ENCODE data around the gene LACTB.

LACTB gene

DNA sequence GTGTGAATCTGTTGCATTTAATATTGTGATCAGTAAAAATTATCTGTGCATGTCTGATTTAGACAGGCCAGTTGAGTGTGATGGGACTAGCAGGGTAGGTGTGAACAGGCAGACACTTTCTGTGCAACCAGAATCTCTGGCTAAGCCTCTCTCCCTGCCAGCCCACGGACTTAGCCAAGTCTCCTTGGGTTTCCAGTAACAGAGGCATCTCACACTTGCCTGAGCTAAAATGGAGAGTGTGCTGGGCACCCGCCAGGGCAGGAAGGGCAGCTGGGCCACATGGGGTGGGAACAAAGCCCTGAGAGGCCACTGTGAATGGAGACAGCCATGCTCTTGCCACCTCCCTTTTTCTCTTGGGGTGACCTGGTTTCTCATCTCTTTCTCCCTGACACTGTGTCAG is 48.1 kb downstream of the LACTB start:
- DNase-seq = peak in 18 of 56 donors; percentile 1 to 44 (median 14)

DNA sequence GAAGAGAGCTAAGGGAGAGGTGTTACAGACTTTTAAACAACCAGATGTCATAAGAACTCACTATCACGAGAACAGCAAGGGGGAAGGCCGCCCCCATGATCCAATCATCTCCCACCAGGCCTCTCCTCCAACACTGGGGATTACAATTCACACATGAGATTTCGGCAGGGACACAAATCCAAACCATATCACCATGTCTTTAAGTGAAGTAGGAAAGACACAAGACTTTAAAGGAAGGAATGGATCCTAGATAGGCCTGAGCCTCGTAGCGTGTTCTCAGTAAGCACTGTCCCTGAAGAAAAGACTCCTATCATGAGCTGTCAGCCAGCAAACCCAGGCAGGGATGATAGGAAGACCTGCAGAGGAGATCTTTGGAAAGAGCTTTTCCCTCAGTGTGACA is 50.7 kb downstream of the LACTB start:
- no peak for DNase-seq

DNA sequence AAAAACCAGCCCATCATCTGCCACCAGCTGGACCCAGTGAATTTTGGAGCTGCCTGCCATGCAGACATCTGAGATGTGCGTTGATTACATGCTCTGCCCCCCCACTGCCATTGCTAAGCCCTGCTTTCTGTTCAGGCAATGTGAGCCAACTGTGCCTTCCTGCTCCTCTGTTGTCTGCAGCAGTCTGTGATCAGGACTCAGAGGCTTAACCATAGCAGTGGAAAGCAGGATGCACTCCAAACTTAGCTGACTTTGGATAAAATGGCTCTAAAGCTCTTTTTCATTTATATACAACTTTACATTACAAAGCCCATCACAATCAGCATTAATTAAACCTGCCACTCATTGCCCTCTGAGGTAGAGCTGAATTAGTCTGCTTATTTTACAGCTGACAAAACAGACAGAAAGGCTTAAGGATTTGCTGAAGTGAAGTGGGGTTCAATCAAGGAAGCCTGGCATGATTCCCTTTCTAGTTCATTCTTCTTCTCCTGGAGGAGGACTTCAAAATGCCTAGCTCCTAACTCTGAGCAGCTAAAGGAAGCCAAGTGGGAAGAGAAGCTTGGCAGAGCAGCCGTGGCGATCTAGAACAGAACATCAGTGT is 51.3 kb downstream of the LACTB start:
- DNase-seq = peak in 16 of 56 donors; percentile 2 to 61 (median 14)

DNA sequence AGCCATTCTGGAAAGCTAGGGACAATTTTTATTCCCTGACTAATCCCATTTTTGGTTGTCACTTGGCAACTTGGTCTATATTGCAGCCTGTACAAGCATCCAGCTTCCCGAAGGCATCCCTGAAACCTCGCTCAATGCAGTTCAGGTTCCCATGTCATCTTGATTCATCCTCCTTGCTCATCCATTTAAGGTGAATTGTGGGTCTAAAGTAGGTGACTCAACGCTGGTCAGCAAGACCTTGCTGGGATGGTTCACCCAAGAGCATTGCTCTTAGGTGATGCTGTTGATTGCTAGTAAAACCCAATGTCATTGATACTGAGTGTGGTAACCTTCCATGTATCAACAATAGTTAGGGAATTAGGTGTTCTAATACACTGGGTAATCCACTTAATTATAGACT is 54.6 kb downstream of the LACTB start:
- DNase-seq = no peak

DNA sequence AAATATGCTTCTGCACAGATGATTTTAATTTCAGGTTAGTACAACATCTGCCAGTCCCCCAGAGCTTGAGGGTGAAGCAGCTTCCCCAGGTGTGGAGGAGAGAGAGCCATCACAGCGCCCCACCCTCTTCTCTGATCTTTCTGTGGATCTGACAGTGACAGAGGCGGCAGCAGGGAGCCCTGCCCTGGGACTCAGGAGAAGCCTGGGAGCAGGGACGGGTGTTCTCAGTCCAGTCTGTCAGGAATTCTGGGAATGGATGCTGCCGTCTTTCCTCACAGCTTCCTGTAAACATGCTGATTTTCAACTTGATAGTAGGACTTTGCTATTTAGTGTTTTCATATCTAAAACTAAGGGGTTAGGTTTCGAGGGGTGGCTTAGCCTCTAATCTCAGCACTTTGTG is 56.4 kb downstream of the LACTB start:
- no peak for DNase-seq

DNA sequence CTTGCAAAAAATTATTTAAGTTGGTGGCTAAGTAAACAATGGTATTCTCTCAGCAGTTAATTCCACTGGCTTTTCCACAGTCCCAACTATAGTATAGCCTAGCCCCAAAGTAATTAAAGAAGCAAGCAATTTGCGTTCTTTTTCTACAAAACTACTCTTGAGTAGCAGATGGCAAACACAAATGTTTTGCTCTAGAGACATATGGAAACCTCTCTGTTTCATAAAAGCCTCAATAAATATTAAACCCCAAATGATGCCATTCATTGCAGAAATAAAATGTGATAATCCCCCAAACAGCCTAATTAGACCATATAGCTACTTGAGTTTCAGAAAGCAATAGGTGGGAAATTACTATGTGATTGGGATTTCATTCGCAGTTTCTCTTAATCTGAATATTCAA is 59.1 kb downstream of the LACTB start:
- no peak for DNase-seq

DNA sequence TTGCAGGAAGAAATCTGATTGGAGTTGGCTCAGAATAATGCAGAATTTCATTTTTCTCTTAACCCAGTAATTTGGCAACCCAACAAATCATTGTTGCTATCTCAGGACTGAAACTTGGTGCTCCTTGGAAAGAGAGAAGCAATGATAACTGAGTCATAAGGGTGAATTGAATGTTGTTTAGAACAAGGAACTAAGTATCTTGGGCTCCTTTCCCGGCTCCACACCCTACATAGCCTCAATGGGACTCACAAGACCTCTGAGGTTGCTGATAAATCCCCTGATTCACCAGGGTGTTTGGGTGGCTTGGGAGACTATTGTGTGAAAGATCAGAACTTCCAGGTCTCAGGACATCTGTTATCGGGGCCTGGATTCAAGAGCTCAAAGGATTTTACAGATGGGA is 60.0 kb downstream of the LACTB start:
- DNase-seq = no peak

DNA sequence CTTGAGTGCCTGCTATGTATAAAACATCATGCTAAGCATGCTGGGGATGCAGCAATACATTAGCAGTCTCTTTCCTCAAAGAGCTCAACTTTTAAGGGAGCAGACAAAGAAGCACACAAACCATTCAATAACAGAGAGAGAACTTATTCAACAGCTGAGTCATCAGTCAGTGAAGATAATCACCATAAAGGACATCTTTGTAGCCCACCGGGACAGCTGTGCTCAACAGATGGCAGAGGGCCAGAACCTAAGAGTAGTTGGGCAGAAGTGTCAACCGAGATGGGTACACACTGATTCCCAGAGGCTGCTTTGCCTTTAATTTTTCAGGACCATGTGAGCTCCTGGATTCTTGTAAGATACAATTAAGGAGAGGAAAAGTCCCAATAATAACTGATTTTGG is 63.5 kb downstream of the LACTB start:
- peak in 4 of 56 donors; percentile 7 to 54 (median 24) for DNase-seq

DNA sequence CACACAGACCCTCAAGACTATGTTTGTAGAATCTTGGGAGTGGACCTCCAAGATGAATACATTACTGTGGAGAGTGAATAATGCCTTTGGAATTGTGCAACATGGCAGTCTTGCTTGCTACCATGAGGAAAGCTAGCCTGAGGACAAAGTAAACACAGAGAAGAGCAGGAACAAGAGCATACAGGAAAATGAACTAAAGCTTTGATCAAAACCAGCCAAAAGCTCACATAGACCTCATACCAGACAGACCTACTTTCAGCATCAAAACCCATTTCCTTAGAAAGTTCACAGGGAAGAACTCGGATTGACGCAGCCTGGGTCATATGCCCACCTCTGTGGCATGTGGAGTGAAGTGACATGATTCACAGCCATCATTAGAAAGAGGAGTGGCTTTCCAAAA is 64.4 kb downstream of the LACTB start:
- no peak for DNase-seq

DNA sequence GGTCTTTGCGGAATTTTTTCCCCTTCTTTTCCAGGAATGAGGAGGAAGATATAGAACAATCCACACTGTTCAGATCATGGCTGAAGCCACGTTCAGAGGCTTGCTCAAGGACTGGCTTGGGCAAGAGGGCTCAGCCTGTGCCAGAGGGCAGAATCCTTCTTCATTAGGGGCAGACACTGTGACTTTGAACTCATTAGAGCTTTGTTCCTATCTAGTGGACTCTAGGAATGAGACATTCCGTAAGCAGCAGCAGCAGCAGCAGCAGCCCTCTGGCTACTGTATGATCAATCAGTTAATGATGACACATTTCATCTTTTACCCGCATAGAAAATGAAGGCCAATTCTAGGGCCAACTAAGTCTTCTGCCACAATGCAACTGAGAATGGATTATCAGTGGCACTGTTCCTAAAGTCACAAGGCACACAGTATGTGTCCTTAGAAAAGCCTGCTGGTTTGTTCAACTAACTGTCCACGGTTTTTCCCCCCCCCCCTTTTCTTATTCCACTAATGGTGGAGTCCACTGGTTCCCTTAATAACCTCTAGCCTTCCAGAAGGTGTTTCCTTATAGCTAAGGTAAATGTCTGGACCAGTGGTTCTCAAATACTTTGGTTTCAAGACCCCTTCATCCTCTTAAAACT is 66.0 kb downstream of the LACTB start:
- no peak for DNase-seq

DNA sequence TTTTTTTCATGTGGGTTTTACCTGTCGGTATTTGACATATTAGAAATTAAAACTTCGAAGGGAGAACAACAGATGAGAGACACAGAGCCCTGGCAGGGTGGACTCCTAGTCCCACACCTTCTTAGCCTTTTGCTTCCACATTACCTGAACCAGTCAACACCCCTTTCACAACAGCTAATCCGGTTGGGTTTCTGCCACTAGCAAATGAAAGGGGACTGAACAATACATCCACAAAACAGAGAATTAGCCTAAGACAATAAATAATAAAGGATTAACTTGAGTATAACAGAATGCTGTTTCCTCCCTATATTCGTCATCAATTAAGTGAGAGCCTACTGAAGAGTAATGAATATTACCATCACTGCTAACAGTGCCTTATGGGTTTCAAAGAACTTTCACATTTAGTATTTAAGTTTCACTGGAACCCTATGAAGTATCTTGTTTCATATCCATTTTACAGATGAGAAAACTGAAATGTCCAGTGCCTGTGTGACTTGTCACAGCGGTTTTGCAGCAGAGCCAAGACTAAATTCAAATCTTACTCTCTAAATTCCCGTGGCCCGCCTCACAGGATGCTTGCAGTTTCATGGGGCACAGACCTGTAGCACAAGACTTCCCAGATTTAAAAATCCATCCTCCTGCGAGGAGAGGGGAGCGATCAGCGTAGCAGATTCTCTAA is 66.7 kb downstream of the LACTB start:
- DNase-seq = peak in 1 of 56 donors; percentile 46

DNA sequence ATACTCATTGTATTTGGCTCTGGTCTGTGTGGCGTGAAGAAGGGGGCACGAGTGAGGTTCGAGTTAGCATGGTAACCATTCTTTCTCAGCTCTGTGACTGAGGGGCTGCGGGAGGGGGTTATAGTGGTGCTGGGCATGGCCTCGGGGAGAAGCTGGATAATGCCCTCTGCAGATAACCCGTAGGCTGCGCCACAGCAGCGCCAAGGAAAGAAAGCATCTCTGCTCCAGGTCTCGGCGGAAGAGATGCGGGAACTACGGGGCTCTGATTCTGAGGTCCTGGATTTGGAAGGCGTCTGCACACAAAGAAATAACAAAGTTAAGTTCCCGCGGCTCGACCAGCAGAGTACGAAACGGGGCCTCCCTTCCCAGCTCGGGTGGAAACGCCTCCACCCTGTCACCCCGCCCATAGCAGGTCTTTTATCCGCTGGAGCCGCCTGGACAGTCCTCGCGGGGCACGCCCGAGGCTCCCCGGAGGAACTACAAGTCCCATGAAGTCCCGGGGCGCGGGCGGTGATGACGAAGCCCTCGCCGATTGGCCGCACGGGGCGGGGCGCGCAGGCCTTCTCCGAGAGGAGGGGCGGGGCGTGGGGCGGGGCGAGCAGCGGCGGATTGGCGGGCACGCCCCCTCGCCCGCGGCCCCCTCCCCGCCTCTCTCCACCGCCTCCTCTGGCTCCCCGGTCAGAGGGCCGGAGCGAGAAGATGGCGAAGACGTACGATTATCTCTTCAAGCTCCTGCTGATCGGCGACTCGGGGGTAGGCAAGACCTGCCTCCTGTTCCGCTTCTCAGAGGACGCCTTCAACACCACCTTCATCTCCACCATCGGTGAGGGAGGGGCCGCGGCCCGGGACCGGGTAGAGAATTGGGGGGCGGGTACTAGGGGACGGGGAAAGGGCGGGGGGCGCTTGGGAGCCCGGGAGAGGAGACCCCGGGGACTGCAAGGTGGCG is 67.5 kb downstream of the LACTB start, which contains the start of gene RAB8B:
TSS of gene RAB8B (plus strand) at position 681 of the 946 bp plus-strand sequence. CDS start at position 700, 19 bp downstream.
- peak; percentile 70 to 99 (median 96) for DNase-seq

DNA sequence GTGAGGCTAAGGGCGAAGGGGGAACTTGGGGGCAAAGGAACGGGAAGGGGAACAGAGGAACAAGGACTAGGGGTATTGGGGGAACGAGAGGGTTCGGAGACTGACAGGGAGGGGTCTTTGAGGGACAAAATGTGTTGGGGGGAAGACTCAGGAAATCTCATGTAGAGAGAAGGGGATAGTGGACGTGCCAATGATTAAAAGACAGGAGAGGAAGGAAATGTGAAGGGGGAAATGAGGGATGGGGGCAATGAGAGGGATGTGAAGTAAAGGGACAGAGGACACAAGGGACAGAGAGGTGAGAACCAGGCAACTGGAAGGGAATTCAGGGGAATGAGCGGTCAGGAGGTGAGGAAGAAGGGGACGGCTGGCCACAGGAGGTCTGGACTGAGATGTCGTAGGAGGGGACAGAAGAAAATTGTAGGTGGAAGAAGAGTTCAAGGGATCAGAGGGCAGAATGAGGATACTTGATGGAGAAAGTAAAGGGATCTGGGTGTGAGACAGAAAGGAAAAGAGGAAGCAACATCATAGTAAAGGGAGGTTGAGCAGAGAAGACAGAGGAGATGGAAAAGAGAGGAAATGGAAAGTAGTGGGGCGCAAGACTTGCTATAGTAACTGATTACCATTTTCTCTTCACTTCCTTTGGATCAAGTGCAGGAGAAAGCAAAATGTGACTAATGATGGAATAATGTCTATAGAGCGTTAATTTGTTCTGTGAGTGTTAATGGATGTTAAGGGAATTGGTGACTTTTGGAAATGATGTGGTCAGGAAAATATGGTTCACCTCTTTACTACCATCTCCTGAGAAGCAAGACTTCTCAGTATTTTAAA is 68.5 kb downstream of the LACTB start:
- DNase-seq = no peak

DNA sequence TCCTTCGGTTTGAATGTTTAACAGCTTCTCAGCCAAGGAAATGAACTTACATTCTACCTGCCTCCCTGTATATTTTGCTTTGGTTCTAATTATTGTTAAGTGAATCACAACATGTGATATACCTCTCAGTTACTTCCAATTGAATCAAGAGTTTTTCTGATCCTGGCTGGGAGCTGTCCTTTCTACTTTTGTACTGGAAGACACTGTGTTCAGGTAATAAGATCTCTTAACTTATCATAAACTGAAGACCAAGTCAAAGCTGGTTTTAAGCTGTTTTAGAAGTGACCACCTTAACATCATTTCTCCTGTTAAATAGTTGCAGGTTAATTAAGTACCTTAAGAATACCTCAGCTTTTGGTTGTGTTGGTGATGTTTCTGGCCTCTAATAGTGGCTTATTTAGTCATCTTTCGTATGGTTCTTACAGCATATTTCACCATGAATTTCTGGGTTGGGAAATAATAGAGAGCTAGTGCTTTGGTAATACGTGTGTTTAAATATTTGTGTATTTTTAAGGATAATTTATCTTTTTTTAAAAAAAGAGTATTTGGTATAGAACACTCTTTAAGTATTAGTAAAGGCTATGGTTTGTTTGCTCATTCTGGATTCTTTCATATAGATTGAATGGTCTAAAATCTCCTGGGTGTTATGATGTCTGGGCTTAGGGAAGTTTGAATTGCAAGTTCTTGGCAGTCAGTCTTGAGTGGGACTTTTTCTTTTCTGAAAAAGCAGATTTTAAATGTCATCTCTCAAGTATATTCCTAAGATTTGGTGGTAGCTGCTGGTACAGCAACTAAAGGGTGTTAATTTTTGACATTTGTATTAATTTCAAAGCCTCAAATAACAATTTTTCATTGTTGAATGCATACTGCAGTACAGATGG is 69.3 kb downstream of the LACTB start:
- no peak for DNase-seq
